Heart left ventricle (tissue), 13 donors: ENCODE data around the gene DPM2.

Experiments used
- POLR2A ChIP-seq, 2 donors: fragments of 450-650 bp; IDR thresholded peaks; one replicate each; pipeline ENCODE4 v1.6.1; 2017; ENCODE audit warnings: antibody characterized with exemption in 2 of 2, mild to moderate bottlenecking in 2 of 2, moderate library complexity in 2 of 2
- TF ChIP-seq, protein P1 (sequence below), 12 donors: fragments of 200-600 bp; sonication (generic) in 4 of 12; IDR thresholded peaks; one replicate each; pipeline versions ENCODE4 v1.5.0 to v1.8.0; 2018 to 2022; ENCODE audit warnings: antibody characterized with exemption in 12 of 12, mild to moderate bottlenecking in 5 of 12
- donor health status: ischemic (EF 13 %, LVEDD 7.1; RV severe dilation, severe dysfunction).
- donor health status: DM: no; HTN: yes; CAD: no.
- donor health status: DM: no; HTN: no; CAD: no.
- donor health status: ischemic (EF 25% LVEDD 6.9; RV normal size, moderate dysfunction).
- donor health status: ischemic (EF 25% LVEDD 5.7; RV mildly dilated, moderate dysfunction).
- donor health status: ischemic (EF 35%, LVEDD 5.7; RV mildly dilated, moderate dysfunction).
- donor health status: nonischemic (EF 11% LVEDD 7.7; RV severe dilation, severe dysfunction).
- donor health status: DM: yes; HTN: yes; CAD: no.
- donor health status: PGD.
- donor health status: ischemic (EF 29% LVEDD 5.4; RV normal size, mild dysfunction).
- donor health status: nonischemic (EF 23%, LVEDD 6.1; RV moderate dilation, normal function).

DNA sequence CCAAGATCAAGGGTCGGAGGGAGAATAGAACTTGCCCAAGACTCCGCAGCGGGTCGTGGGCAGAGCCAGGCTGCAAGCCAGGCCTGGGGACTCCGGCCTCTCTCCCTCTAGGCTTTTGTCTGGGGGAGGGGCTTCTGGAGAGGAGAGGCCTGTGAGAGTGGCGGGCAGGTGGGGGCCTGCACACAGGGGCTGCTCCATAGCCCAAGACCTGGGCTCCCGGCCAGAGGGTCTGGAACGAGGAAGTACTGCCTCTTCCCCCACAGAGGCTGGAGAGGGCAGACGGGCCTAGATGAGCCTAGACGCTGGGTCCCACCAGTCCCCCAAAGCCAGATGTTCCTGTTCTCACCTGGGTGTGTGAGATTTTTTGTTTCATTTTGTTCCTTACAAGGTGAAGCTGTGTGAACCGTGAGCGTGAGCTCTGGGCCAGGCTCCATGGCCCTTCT is 33.1 kb downstream of the DPM2 start:
- TF ChIP-seq POLR2A (IDR thresholded peaks at IDR 0.05) = no peak
- TF ChIP-seq, protein P1, sequence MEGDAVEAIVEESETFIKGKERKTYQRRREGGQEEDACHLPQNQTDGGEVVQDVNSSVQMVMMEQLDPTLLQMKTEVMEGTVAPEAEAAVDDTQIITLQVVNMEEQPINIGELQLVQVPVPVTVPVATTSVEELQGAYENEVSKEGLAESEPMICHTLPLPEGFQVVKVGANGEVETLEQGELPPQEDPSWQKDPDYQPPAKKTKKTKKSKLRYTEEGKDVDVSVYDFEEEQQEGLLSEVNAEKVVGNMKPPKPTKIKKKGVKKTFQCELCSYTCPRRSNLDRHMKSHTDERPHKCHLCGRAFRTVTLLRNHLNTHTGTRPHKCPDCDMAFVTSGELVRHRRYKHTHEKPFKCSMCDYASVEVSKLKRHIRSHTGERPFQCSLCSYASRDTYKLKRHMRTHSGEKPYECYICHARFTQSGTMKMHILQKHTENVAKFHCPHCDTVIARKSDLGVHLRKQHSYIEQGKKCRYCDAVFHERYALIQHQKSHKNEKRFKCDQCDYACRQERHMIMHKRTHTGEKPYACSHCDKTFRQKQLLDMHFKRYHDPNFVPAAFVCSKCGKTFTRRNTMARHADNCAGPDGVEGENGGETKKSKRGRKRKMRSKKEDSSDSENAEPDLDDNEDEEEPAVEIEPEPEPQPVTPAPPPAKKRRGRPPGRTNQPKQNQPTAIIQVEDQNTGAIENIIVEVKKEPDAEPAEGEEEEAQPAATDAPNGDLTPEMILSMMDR (IDR thresholded peaks at IDR 0.05) = no peak
